HepG2 (cell line): ENCODE data around the gene CENPB. TPM values are rescaled to one million over a fixed set of nuclear protein-coding genes. Genes with fewer than 3 reads are reported as not detected.
A peak's percentile ranks its signal among the peaks of the same experiment; 100 is the strongest.

ENCODE experiments used
- BORCS8-MEF2B ChIP-seq: sonication (generic); formaldehyde crosslinking; IDR thresholded peaks from 2 replicates; pipeline ENCODE4 v1.8.0; 2022; ENCODE audit warnings: mild to moderate bottlenecking, missing genetic modification reagents
- CEBPG ChIP-seq: IDR thresholded peaks from 2 replicates; pipeline ENCODE4 v1.6.1; 2016
- HDAC6 ChIP-seq: fragments of 200-600 bp; sonication (generic); IDR thresholded peaks from 2 replicates; pipeline ENCODE4 v1.7.0; 2017; ENCODE audit warnings: mild to moderate bottlenecking, antibody characterized with exemption, low read length, low read depth
- KMT2B ChIP-seq: IDR thresholded peaks from 2 replicates; pipeline ENCODE4 v1.6.1; 2016; ENCODE audit warnings: missing genetic modification reagents, missing compliant biosample characterization
- MAF1 ChIP-seq: sonication (generic); formaldehyde crosslinking; IDR thresholded peaks from 2 replicates; pipeline ENCODE4 v1.5.0; 2020; ENCODE audit warnings: missing genetic modification reagents, borderline replicate concordance
- NFE2 ChIP-seq: sonication (generic); formaldehyde crosslinking; IDR thresholded peaks from 2 replicates; pipeline ENCODE4 v1.4.0; 2020; ENCODE audit warnings: missing genetic modification reagents
- NFKB2 ChIP-seq: sonication (generic); formaldehyde crosslinking; IDR thresholded peaks from 2 replicates; pipeline ENCODE4 v1.4.0; 2020; ENCODE audit warnings: missing genetic modification reagents, borderline replicate concordance
- SNAI1 ChIP-seq: sonication (generic); formaldehyde crosslinking; IDR thresholded peaks from 2 replicates; pipeline ENCODE4 v1.5.0; 2020; ENCODE audit warnings: mild to moderate bottlenecking, missing genetic modification reagents, borderline replicate concordance
- SPEN ChIP-seq: sonication (generic); formaldehyde crosslinking; IDR thresholded peaks from 2 replicates; pipeline ENCODE4 v1.5.1; 2020; ENCODE audit warnings: low read depth, mild to moderate bottlenecking, missing genetic modification reagents
- ZFP36 ChIP-seq: fragments of 150-350 bp; IDR thresholded peaks from 2 replicates; pipeline ENCODE4 v1.6.1; 2018; ENCODE audit warnings: borderline replicate concordance, low read length, low read depth; ENCODE audit not compliant: partially characterized antibody
- ZFP82 ChIP-seq: sonication (generic); formaldehyde crosslinking; IDR thresholded peaks from 2 replicates; pipeline ENCODE4 v1.5.1; 2020; ENCODE audit warnings: mild to moderate bottlenecking, missing genetic modification reagents, borderline replicate concordance
- ZFP90 ChIP-seq: sonication (generic); formaldehyde crosslinking; IDR thresholded peaks from 2 replicates; pipeline ENCODE4 v1.8.0; 2022; ENCODE audit warnings: missing genetic modification reagents, mild to moderate bottlenecking, inconsistent platforms, borderline replicate concordance
- ZMYM3 ChIP-seq: sonication (generic); formaldehyde crosslinking; IDR thresholded peaks from 2 replicates; pipeline ENCODE4 v1.5.1; 2020; ENCODE audit warnings: mild to moderate bottlenecking, missing genetic modification reagents
- ZNF552 ChIP-seq: sonication (generic); formaldehyde crosslinking; IDR thresholded peaks from 2 replicates; pipeline ENCODE4 v1.9.0; 2022; ENCODE audit warnings: missing genetic modification reagents, mild to moderate bottlenecking, borderline replicate concordance
- ZNF572 ChIP-seq: sonication (generic); formaldehyde crosslinking; IDR thresholded peaks from 2 replicates; pipeline ENCODE4 v1.5.1; 2020; ENCODE audit warnings: mild to moderate bottlenecking, missing genetic modification reagents
- ZNF577 ChIP-seq: sonication (generic); formaldehyde crosslinking; IDR thresholded peaks from 2 replicates; pipeline ENCODE4 v1.4.0; 2020; ENCODE audit warnings: mild to moderate bottlenecking, low read depth, missing genetic modification reagents, borderline replicate concordance
- ZNF670 ChIP-seq: sonication (generic); formaldehyde crosslinking; IDR thresholded peaks from 2 replicates; pipeline ENCODE4 v1.8.0; 2022; ENCODE audit warnings: mild to moderate bottlenecking, missing genetic modification reagents, borderline replicate concordance
- ZNF709 ChIP-seq: sonication (generic); formaldehyde crosslinking; IDR thresholded peaks from 2 replicates; pipeline ENCODE4 v1.5.0; 2020; ENCODE audit warnings: mild to moderate bottlenecking, missing genetic modification reagents
- ZSCAN29 ChIP-seq: sonication (generic); formaldehyde crosslinking; conservative IDR thresholded peaks from 2 replicates; pipeline ENCODE4 v1.4.0; 2020; ENCODE audit warnings: mild to moderate bottlenecking, missing genetic modification reagents
- polyA plus RNA-seq, 8 experiments: library from polyadenylated mRNA; depleted of rRNA in 3 of 8; stranded (reverse) in 7 of 8; unstranded in 1 of 8; fragments of >200 nt; fragmentation: Illumina TruSeq in 4 of 8; extraction: Trizol in 4 of 8; gene quantifications; 2 replicates each; pipeline versions ENCODE4 v1.2.1 to v1.2.3, GENCODE V29; 2011 to 2016; ENCODE audit warnings: low read depth in 4 of 8, missing spikeins in 1 of 8, mixed read lengths in 1 of 8; ENCODE audit not compliant: insufficient read depth in 1 of 8
- total RNA-seq, 5 experiments: library from RNA; depleted of rRNA; stranded (reverse); fragments of >200 nt; fragmentation: Illumina TruSeq; extraction: Trizol; gene quantifications; 2 replicates each; pipeline ENCODE4 v1.2.3, GENCODE V29; 2016; ENCODE audit warnings: low read depth in 1 of 5
- TF ChIP-seq, protein P1 (sequence below): sonication (generic); formaldehyde crosslinking; IDR thresholded peaks from 2 replicates; pipeline ENCODE4 v1.5.1; 2020; ENCODE audit warnings: mild to moderate bottlenecking, missing genetic modification reagents, moderate library complexity
- TF ChIP-seq, protein P2 (sequence below): sonication (generic); formaldehyde crosslinking; IDR thresholded peaks from 2 replicates; pipeline ENCODE4 v1.5.1; 2020; ENCODE audit warnings: missing genetic modification reagents, mild to moderate bottlenecking, borderline replicate concordance
- TF ChIP-seq, protein P3 (sequence below): IDR thresholded peaks from 2 replicates; pipeline ENCODE4 v1.6.1; 2016
- TF ChIP-seq, protein P4 (sequence below): sonication (generic); formaldehyde crosslinking; IDR thresholded peaks from 2 replicates; pipeline ENCODE4 v1.4.0; 2020; ENCODE audit warnings: mild to moderate bottlenecking, missing genetic modification reagents
- TF ChIP-seq, protein P5 (sequence below): sonication (generic); formaldehyde crosslinking; IDR thresholded peaks from 2 replicates; pipeline ENCODE4 v1.4.0; 2020; ENCODE audit warnings: low read depth, mild to moderate bottlenecking, missing genetic modification reagents

CENPB gene
- total and polyA plus RNA-seq, 2 of the 13 experiments (the other 11 are each of a cell fraction or from before 2014, with no cell fraction given): 10.4 to 54.5 TPM

DNA sequence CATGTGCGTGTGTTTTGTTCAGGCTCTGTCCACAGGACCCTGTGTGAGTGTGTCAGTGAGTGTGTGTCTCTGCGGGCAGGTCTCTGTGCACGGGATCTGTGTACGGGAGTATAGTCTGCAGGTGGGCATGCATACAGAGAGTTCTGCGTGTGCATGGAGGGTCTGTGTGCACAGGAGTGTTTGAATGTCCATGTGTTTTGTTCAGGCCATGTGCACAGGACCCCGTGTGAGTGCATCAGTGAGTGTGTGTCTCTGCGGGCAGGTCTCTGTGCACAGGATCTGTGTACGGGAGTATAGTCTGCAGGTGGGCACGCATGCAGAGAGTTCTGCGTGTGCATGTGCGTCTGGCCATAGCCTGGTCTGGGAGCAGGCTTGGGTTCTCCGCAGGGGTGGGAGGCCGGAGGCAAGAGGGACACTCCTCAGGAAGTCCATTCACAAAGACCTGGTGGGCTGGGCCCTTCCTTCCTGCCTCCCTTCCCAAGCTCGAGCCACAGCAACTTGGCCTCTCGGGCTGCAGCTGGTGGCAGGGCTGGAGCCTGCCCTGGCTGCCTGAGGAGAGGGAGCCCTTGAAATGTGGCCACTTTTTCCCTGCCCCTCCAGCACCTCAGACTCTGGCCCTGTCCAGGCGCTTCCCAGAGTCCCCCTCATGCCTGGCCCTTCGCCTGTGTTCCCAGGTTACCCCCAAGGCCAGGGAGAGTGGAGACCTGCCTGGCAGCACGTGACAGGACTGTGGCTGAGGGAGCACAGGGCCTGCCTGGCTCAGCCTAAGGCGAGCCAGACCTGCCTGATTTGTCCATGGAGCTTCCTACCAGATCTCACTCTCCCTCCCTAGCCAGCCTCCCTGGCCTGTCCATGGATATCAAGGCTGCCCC, 47.2 kb downstream of the CENPB start (continued):
- TF ChIP-seq ZNF577 (CRISPR knock-in tag) (no peak), ZFP82 (no peak), KMT2B (CRISPR knock-in tag) (0 out of 2 replicates have a peak, but pooled peaks have one; percentile 2), ZNF552 (peak; percentile 52; the same call in 1 of the 2 replicates), BORCS8-MEF2B (CRISPR knock-in tag) (no peak), ZNF572 (CRISPR knock-in tag) (no peak), ZNF709 (CRISPR knock-in tag) (no peak), ZFP90 (peak; percentile 92; the same call in 1 of the 2 replicates), HDAC6 (no peak), ZSCAN29 (CRISPR knock-in tag) (no peak), NFKB2 (peak; percentile 84), ZMYM3 (no peak; the same call in 1 of the 2 replicates), MAF1 (no peak), CEBPG (CRISPR knock-in tag) (no peak), ZFP36 (no peak), SNAI1 (CRISPR knock-in tag) (no peak), ZNF670 (no peak), NFE2 (CRISPR knock-in tag) (no peak), SPEN (CRISPR knock-in tag) (peak; percentile 41)
- TF ChIP-seq, protein P1, sequence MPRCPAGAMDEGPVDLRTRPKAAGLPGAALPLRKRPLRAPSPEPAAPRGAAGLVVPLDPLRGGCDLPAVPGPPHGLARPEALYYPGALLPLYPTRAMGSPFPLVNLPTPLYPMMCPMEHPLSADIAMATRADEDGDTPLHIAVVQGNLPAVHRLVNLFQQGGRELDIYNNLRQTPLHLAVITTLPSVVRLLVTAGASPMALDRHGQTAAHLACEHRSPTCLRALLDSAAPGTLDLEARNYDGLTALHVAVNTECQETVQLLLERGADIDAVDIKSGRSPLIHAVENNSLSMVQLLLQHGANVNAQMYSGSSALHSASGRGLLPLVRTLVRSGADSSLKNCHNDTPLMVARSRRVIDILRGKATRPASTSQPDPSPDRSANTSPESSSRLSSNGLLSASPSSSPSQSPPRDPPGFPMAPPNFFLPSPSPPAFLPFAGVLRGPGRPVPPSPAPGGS (CRISPR knock-in tag): peak; percentile 47; the same call in 1 of the 2 replicates
- TF ChIP-seq, protein P2, sequence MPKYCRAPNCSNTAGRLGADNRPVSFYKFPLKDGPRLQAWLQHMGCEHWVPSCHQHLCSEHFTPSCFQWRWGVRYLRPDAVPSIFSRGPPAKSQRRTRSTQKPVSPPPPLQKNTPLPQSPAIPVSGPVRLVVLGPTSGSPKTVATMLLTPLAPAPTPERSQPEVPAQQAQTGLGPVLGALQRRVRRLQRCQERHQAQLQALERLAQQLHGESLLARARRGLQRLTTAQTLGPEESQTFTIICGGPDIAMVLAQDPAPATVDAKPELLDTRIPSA (CRISPR knock-in tag): no peak
- TF ChIP-seq, protein P3, sequence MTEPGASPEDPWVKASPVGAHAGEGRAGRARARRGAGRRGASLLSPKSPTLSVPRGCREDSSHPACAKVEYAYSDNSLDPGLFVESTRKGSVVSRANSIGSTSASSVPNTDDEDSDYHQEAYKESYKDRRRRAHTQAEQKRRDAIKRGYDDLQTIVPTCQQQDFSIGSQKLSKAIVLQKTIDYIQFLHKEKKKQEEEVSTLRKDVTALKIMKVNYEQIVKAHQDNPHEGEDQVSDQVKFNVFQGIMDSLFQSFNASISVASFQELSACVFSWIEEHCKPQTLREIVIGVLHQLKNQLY (CRISPR knock-in tag): peak; percentile 59; the same call in 1 of the 2 replicates
- TF ChIP-seq, protein P4, sequence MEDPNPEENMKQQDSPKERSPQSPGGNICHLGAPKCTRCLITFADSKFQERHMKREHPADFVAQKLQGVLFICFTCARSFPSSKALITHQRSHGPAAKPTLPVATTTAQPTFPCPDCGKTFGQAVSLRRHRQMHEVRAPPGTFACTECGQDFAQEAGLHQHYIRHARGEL (CRISPR knock-in tag): no peak
- TF ChIP-seq, protein P5, sequence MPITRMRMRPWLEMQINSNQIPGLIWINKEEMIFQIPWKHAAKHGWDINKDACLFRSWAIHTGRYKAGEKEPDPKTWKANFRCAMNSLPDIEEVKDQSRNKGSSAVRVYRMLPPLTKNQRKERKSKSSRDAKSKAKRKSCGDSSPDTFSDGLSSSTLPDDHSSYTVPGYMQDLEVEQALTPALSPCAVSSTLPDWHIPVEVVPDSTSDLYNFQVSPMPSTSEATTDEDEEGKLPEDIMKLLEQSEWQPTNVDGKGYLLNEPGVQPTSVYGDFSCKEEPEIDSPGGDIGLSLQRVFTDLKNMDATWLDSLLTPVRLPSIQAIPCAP (CRISPR knock-in tag): no peak
